Stimulated activated CD4-positive, alpha-beta T cell treated with anti-CD3 and anti-CD28 coated beads, TNF-alpha, amount 100 ng/mL, for 1 hour (primary cell): ENCODE results near the gene CACNA2D3.
"Not testable (repeated sequence)": the region's sequence is repeated elsewhere in the genome, so short reads cannot be mapped to it uniquely, and the experiment has no call there.

ENCODE experiments used
- DNase-seq, 3 donors: peaks; one replicate each; pipeline ENCODE4 v3.0.0-alpha.2; 2020; ENCODE audit warnings: low read depth in 3 of 3, low spot score in 1 of 3

The CACNA2D3 gene

GRCh38 chr3:54122324-54123002 is at the start of gene CACNA2D3:
Gene CACNA2D3, plus strand, starts transcription at chr3:54122552.
- no peak for DNase-seq

- DNase-seq, result no peak
Measured at GRCh38 chr3:54073386-54073785, 49.0 kb upstream of the CACNA2D3 start.

- no peak for DNase-seq
Measured at GRCh38 chr3:54079314-54079713, 43.0 kb upstream of the CACNA2D3 start.

GRCh38 chr3:54079730-54080325 is 42.5 kb upstream of the CACNA2D3 start:
- DNase-seq, result no peak

- DNase-seq, result no peak
Measured at GRCh38 chr3:54083921-54084320, 38.4 kb upstream of the CACNA2D3 start.

- no peak for DNase-seq
Measured at GRCh38 chr3:54085936-54086335, 36.4 kb upstream of the CACNA2D3 start.

GRCh38 chr3:54086652-54087405 is 35.5 kb upstream of the CACNA2D3 start:
- DNase-seq, result no peak

GRCh38 chr3:54087581-54088410 is 34.6 kb upstream of the CACNA2D3 start:
- no peak for DNase-seq

GRCh38 chr3:54093491-54094248 is 28.7 kb upstream of the CACNA2D3 start:
- DNase-seq, result no peak

- no peak for DNase-seq
Measured at GRCh38 chr3:54094926-54095325, 27.4 kb upstream of the CACNA2D3 start.

- no peak for DNase-seq
Measured at GRCh38 chr3:54099381-54099780, 23.0 kb upstream of the CACNA2D3 start.

- DNase-seq, result no peak
Measured at GRCh38 chr3:54104084-54104483, 18.3 kb upstream of the CACNA2D3 start.

- DNase-seq, result not testable (repeated sequence)
Measured at GRCh38 chr3:54116129-54116528, 6.2 kb upstream of the CACNA2D3 start.

GRCh38 chr3:54120657-54121413 is 1.5 kb upstream of the CACNA2D3 start:
- no peak for DNase-seq

GRCh38 chr3:54121414-54122323 is 683 bp upstream of the CACNA2D3 start:
- no peak for DNase-seq

GRCh38 chr3:54123003-54123775 is 837 bp downstream of the CACNA2D3 start:
- DNase-seq, result no peak

- no peak for DNase-seq
Measured at GRCh38 chr3:54123776-54124196, 1.4 kb downstream of the CACNA2D3 start.

- DNase-seq, result no peak
Measured at GRCh38 chr3:54125300-54125699, 2.9 kb downstream of the CACNA2D3 start.
